ENCODE results near the gene SZRD1. TPM values are rescaled to one million over a fixed set of nuclear protein-coding genes. Genes with fewer than 3 reads are reported as not detected.

SZRD1 gene
- total RNA-seq, 2 experiments from 2014 or later, result 204 to 214 TPM

DNA sequence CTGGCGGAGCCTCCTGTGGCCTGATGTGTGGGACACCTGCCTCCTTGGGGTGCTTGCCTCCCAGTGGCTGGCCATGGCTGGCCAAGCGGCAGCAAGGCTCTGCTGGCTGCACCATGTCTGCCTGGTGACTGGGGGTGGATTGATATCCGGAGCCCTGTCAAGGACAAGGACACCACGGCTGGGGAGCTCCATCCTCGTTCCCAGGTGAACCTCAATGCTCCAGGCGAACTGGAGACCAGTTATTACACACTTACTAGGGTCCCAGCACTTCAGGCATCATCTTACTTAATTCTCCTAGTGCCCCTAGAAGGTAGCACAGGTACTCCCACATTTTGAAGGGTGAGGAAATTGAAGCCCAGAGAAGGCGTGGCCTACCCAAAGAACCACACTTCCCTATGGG lies 55.0 kb downstream of the SZRD1 start:
- POLR2A ChIA-PET, result no interaction called here
- CTCF ChIA-PET, result interaction anchor here (1.6 kb wide), 1 partner anchor 18 kb away, joined by 5 read pairs; the partner anchor contains the start of gene NECAP2

DNA sequence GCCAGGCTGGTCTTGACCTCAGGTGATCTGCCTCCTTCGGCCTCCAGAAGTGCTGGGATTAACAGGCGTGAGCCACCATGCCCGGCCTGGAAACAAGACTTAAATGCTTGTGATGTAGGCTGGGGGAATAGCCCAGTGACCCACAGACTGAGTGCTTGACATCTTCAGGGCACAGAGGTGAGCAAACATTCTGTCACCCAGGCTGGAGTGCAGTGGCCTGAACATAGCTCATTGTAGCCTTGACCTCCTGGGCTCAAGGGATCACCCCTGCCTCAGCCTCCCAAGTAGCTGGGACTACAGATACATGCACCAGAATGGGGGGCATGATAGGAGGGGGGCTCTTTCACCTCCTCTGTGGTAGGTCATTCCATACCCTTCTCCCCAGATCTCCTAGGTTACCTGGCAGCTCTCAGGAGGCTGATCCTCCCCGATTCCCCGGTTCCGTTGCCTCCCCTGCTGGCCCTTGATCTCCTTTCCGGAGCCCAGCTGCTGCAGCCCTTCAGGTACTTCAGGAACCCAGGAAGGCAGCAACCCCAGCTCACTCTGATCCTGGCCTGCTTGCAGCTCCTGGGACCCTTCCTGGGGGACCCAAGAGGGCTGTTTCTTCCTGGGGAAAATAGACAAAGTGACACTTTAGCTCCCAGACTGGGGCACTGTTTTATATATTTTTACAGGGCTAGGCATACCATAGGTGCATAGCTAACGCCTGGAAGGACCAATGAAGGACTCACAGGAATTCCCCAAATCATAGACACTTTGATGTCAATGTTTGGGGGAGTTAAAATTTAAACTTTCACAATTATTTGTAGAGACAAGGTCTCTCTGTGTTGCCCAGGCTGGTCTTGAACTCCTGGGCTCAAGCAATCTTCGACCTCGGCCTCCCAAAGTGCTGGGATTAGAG lies 58.3 kb downstream of the SZRD1 start:
- POLR2A ChIA-PET, result interaction anchor here (0.5 kb wide), 1 partner anchor 59 kb away, joined by 3 read pairs; no protein-coding TSS in a partner anchor
- CTCF ChIA-PET, result interaction anchor here (0.6 to 1.4 kb wide), 2 partner anchors 15 to 16 kb away, joined by 3 to 5 read pairs; partner anchors contain the start of gene NECAP2

DNA sequence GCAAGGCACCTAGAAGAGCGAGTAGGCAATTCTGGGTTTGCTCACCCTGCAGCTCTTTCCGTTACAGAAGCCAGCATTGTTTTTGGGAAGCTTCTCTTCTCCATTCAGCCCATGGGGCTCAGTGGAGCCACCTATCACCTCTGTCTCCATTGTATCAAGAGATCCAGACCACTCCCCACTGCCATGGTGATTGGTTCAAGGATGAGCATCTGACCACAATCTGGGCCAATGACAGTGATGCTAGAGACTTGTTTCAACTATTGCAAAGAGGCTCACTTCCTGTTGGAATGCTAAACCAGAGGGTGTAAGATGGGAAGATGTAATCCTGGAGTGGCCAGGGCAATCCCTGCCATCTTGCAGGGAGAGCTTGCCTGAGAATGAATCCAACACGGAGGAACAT lies 63.6 kb downstream of the SZRD1 start:
- POLR2A ChIA-PET, result no interaction called here
- CTCF ChIA-PET, result no interaction called here

- POLR2A ChIA-PET, result no interaction called here
These were observed 66.0 kb downstream of the SZRD1 start for GRCh38 chr1:16433030-16433429.

DNA sequence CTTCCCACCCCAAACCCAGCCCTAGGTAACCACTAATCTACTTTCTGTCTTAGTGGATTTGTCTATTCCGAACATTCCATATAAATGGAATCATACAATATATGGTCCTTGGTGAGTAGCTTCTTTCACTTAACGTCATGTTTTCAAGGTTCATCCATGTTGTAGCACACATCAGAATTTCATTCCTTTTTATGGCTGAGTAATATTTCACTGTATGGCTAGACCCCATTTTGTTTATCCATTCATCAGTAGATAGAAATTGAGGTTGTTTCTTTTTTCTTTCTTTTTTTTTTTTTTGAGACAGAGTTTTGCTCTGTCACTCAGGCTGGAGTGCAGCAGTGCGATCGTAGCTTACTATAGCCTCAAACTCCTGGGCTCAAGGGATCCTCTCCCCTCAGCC lies 67.0 kb downstream of the SZRD1 start:
- ChIA-PET CTCF (no interaction called here), POLR2A (interaction anchor here (0.6 kb wide), 1 partner anchor 674 kb away, joined by 4 read pairs; no protein-coding TSS in a partner anchor)

More at GRCh38 chr1:16433030-16433429, 66.0 kb downstream of the SZRD1 start:
- CTCF ChIA-PET, result interaction anchor here (0.6 kb wide), 1 partner anchor 505 kb away, joined by 3 read pairs; no protein-coding TSS in a partner anchor

DNA sequence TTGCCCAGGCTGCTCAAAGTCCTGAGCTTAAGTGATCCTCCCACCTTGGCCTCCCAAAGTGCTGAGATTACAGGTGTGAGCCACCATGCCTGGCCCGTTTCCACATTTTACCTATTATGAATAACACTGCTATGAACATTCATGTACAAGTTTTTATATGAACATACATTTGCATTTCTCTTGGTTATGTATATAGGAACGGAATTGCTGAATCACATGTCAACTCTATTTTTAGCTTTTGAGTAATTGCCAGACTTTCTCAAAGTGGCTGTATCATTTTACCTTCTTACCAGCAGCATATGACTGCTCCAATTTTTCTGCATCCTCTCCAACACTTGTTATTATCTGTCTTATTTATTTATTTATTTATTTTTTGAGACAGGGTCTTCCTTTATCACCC lies 67.5 kb downstream of the SZRD1 start:
- CTCF ChIA-PET, result no interaction called here

DNA sequence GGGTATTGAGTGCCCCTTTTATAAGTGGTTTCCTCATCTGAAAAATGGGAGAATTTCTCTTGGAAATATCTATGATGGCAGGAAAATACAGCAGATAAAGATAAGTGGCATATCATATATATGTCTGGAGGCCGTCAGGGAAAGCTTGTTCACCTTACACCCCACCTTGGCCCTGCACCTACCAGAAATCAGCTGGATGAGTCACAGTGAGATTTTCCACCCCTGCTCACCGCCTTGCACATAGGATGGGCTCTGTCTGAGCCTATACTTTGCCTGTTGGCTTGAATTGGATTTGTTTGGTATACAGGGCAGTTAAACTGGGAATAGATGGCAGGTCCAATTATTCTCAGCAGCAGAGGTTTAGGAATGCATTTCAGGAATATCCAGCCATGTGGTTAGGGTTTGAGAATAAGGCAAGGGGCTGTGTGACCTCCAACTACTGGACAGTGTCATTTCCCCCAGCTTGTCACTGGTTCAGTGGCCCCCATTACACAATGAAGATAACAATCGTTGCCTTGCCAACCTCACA lies 70.0 kb downstream of the SZRD1 start, which contains the start of gene SPATA21:
TSS of gene SPATA21 (minus strand) at position 479 of the 529 bp plus-strand sequence. CDS start 6,053 bp downstream, outside the sequence.
- ChIA-PET POLR2A (no interaction called here), CTCF (no interaction called here)

More for the DNA sequence above, 67.5 kb downstream of the SZRD1 start:
- POLR2A ChIA-PET, result interaction anchor here (0.6 kb wide), 1 partner anchor 674 kb away, joined by 4 read pairs; no protein-coding TSS in a partner anchor

DNA sequence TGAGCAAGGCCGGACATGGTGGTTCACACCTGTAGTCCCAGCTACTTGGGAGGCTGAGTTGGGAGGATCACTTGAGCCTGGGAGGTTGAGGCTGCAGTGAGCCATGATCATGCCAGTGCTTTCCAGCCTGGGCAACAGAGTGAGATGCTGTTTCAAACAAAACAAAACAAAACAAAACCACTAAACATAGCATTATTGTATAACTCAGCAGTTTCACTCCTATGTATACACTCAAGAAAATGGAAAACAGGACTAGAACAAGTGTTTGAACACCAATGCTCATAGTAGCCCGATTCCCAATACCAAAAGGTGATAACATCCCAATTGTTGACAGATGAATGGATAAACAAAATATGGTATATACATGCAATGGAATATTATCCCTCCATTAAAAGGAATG lies 71.5 kb downstream of the SZRD1 start:
- POLR2A ChIA-PET, result no interaction called here
- CTCF ChIA-PET, result interaction anchor here (0.7 kb wide), 1 partner anchor 194 kb away, joined by 3 read pairs; no protein-coding TSS in a partner anchor

GRCh38 chr1:16438924-16439323 lies 71.9 kb downstream of the SZRD1 start:
- ChIA-PET CTCF (interaction anchor here (0.7 kb wide), 1 partner anchor 194 kb away, joined by 3 read pairs; no protein-coding TSS in a partner anchor), POLR2A (interaction anchor here (0.6 kb wide), 1 partner anchor 12 kb away, joined by 10 read pairs; no protein-coding TSS in a partner anchor)

DNA sequence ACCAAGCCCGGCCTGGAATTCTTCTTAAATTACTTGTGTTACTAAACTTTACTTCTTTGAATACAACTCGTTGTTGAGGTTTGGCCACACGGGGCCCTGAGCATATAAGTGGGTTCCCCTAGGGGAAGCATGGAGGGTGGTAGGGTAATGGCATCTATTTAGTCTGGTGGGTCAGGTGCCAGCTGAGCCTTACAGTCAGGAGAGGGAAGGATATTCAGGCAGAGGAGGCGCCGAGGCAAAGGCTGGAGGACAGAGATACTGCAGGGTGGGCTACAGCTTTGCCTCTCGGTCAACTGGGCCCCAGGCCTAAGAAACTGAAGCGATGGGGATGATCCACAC lies 73.1 kb downstream of the SZRD1 start:
- CTCF ChIA-PET, result interaction anchor here (0.5 to 1.8 kb wide), 14 partner anchors 12 to 503 kb away, joined by 3 to 11 read pairs (median 3); partner anchors contain the start of gene FBXO42
- POLR2A ChIA-PET, result interaction anchor here (1.0 to 1.5 kb wide), 2 partner anchors 51 to 73 kb away, joined by 5 to 6 read pairs; no protein-coding TSS in a partner anchor

- ChIA-PET CTCF (interaction anchor here (0.6 to 1.8 kb wide), 12 partner anchors 13 to 203 kb away, joined by 3 to 11 read pairs (median 4); no protein-coding TSS in a partner anchor), POLR2A (interaction anchor here (0.5 to 1.5 kb wide), 3 partner anchors 52 to 607 kb away, joined by 3 to 6 read pairs (median 5); no protein-coding TSS in a partner anchor)
These were observed 73.6 kb downstream of the SZRD1 start, which contains the start of gene NECAP2 for GRCh38 chr1:16440470-16441281. NECAP2 (plus strand) TSS chr1:16440724; CDS start chr1:16440762, 38 bp downstream.

DNA sequence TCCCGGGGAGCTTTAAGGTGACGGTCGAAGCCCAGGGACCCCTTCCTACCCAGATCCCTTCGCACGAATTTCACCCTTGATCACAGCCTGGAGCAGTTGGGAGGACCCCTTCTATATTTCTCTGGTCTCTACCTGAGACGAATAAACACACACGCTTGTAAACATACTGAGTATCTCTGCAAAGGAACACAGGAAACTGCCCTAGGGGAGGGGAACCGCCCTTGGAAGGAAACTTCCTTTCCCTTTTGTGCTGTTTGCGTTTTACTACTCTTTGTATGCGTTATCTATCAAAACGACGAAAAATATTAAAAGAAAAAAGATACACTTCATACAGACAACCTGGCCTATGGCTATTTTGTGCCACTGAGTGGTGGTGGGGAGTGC lies 74.2 kb downstream of the SZRD1 start:
- POLR2A ChIA-PET, result interaction anchor here (0.5 to 1.5 kb wide), 2 partner anchors 52 to 608 kb away, joined by 3 to 6 read pairs; no protein-coding TSS in a partner anchor

DNA sequence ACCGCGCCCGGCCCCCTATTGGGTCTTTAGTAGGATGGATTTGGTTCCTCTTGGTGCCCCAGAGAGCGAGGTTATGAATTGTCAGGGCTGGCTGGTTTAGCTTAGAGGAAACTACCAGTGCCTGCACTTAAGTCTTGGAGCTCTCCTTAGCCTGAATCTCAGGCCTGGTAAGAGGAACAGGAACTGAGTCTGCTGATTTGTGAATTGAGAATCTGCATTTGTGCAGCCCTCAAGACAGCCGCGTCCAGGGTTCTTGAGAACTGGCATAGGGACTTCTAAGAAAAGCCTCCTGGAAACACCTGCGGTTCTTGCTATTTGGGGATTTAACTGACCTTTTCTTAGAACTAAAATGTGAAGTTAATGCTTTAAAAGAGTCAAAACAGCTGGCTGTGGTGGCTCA lies 75.2 kb downstream of the SZRD1 start:
- CTCF ChIA-PET, result interaction anchor here (0.6 kb wide), 1 partner anchor 364 kb away, joined by 4 read pairs; no protein-coding TSS in a partner anchor

More for the DNA sequence above, 74.2 kb downstream of the SZRD1 start:
- CTCF ChIA-PET, result interaction anchor here (0.6 to 1.8 kb wide), 6 partner anchors 12 to 180 kb away, joined by 3 to 11 read pairs (median 4); no protein-coding TSS in a partner anchor

GRCh38 chr1:16442941-16443340 lies 75.9 kb downstream of the SZRD1 start:
- ChIA-PET POLR2A (no interaction called here), CTCF (interaction anchor here (0.6 kb wide), 1 partner anchor 365 kb away, joined by 4 read pairs; no protein-coding TSS in a partner anchor)

More for the DNA sequence above, 75.2 kb downstream of the SZRD1 start:
- POLR2A ChIA-PET, result no interaction called here

DNA sequence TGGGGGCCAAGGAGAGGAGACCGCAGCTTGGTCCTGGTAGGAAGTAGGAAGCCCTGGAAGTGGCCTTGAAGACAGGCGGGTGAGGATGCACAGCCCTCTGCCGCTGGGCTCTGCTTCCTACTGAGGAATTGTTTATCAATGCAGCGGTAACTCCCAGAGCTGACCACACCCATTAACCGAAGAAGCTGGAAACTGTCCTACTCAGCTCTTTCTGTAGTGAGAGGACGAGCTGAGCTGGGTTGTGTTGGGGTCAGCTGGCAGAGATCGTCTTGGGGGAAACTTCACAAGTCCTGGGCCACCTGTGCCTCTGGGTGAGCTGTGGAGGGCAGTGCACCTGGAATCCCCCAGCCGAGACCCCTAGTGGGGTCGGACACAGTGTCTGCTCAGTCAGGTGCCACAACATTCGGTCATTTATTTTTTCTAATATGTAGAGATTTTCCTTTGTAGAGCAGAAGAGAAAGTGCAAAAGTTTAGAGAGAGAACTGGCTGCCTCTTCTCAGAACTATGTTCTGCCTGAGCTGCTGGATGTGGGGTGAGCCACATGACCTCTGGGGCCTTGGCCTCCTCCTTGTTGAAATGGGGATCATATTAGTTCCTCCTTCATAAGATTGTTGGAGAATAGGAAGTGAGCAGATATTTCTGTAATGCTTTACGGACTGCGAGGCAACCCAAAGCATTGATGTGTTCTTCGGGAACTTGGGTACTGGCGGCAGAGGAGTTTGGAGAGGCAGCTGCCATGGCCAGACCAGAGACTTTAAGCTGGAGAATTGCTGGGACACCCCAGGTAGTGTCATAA lies 77.1 kb downstream of the SZRD1 start:
- CTCF ChIA-PET, result no interaction called here

GRCh38 chr1:16445052-16445451 lies 78.0 kb downstream of the SZRD1 start:
- ChIA-PET POLR2A (no interaction called here), CTCF (no interaction called here)

More for the DNA sequence above, 77.1 kb downstream of the SZRD1 start:
- POLR2A ChIA-PET, result no interaction called here

DNA sequence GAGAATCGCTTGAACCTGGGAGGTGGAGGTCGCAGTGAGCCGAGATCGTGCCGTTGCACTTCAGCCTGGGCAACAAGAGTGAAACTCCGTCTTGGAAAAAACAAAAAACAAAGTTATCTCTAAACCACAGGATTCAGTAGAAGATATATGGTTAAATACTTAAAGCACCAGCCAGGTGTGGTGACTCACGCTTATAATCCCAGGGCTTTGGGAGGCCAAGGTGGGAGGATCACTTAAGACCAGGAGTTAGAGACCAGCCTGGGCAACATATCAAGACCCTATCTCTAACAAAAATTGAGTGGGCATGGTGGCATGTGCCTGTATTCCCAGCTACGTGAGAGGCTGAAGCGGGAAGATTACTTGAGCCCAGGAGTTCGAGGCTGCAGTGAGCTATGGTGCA lies 79.1 kb downstream of the SZRD1 start:
- ChIA-PET CTCF (no interaction called here), POLR2A (no interaction called here)

- CTCF ChIA-PET, result no interaction called here
- POLR2A ChIA-PET, result no interaction called here
These were observed 80.6 kb downstream of the SZRD1 start for GRCh38 chr1:16447641-16448040.
